ENCODE results near the gene ATP6AP1. TPM values are rescaled to one million over a fixed set of nuclear protein-coding genes. Genes with fewer than 3 reads are reported as not detected.

ATP6AP1 gene
- total RNA-seq, 1 donor from 2014 or later, result 78.3 TPM

DNA sequence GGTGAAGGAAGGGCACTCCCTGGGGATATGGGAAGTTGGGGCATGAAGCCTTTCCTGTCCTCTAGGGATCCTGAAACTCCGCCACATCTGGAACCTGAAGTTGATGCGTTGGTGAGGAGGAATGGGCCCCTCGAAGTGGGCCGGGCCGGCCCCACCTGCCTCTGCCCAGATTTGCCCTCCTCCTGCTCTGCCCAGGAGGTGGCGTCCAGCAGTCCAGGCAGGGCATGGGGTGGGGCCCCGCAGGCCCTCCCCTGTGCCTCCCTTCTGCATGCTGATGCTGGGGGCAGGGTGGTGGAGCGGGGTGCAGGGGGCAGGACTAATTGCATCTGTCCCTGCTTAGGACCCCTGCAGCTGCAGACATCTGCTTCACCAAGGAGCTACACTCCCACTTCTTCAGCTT, 15.3 kb upstream of the ATP6AP1 start:
- H3K4me3 ChIP-seq (ENCODE audit: low read depth, low read length), result no peak overlapping the region
- no peak for DNase-seq (ENCODE audit: low read depth)
- H3K36me3 ChIP-seq (ENCODE audit: control insufficient read depth, insufficient read depth, low read length), result no peaks in the 10 kb centered on the region
- H3K27me3 ChIP-seq (ENCODE audit: control insufficient read depth, insufficient read depth, low read length), result no peaks in the 10 kb centered on the region
- TF ChIP-seq, protein P1, sequence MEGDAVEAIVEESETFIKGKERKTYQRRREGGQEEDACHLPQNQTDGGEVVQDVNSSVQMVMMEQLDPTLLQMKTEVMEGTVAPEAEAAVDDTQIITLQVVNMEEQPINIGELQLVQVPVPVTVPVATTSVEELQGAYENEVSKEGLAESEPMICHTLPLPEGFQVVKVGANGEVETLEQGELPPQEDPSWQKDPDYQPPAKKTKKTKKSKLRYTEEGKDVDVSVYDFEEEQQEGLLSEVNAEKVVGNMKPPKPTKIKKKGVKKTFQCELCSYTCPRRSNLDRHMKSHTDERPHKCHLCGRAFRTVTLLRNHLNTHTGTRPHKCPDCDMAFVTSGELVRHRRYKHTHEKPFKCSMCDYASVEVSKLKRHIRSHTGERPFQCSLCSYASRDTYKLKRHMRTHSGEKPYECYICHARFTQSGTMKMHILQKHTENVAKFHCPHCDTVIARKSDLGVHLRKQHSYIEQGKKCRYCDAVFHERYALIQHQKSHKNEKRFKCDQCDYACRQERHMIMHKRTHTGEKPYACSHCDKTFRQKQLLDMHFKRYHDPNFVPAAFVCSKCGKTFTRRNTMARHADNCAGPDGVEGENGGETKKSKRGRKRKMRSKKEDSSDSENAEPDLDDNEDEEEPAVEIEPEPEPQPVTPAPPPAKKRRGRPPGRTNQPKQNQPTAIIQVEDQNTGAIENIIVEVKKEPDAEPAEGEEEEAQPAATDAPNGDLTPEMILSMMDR (IDR thresholded peaks at IDR 0.05; ENCODE audit: insufficient read depth, low read length, poor library complexity, severe bottlenecking), result no peak

DNA sequence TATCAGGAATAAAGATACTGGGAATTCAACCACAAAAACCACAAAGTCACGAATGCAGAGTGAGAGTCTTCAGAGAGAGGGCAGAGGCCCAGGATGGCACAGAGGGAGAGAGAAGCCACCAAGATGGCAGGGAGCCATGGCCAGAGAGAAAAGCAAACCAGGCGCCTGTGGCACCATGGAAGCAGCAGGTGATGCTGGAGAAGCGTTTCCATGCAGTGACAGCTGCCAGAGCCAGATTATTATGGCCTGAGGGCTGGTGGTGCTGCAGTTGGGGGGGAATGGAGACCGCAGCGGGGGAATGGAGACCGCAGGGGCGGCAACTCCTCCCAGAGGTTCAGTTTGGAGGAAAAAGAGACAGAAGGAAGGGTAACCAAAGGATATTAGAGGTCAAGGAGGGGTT, 11.3 kb upstream of the ATP6AP1 start:
- Histone ChIP-seq H3K4me3 (ENCODE audit: low read depth, low read length) (no peak overlapping the region), H3K36me3 (ENCODE audit: control insufficient read depth, insufficient read depth, low read length) (no peaks in the 10 kb centered on the region), H3K27me3 (ENCODE audit: control insufficient read depth, insufficient read depth, low read length) (no peaks in the 10 kb centered on the region)
- TF ChIP-seq, protein P1 (IDR thresholded peaks at IDR 0.05; ENCODE audit: insufficient read depth, low read length, poor library complexity, severe bottlenecking), result no peak
- DNase-seq (ENCODE audit: low read depth), result no peak

DNA sequence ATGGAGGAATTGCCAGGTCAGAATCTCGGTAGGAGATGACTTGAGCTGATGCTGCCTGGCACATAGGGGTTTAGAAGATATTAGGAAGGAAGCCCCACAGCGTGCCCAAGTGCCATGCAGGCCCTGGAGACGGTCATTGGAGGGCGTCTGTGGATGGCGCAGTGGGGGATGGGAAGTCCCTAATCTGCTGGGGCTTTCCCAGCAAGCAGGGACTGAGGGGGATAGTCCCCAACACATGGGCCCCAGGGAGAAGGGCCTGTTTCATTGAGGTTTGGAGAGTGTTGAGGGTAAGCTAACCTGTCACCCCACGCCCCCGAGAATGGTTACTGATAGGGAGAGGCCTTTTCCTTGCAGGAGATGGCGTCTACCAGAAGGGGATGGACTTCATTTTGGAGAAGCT, 9.3 kb upstream of the ATP6AP1 start:
- H3K4me3 ChIP-seq (ENCODE audit: low read depth, low read length), result no peak overlapping the region
- H3K36me3 ChIP-seq (ENCODE audit: control insufficient read depth, insufficient read depth, low read length), result no peaks in the 10 kb centered on the region
- DNase-seq (ENCODE audit: low read depth), result no peak
- TF ChIP-seq, protein P1 (IDR thresholded peaks at IDR 0.05; ENCODE audit: insufficient read depth, low read length, poor library complexity, severe bottlenecking), result no peak
- no peaks in the 10 kb centered on the region for H3K27me3 ChIP-seq (ENCODE audit: control insufficient read depth, insufficient read depth, low read length)

DNA sequence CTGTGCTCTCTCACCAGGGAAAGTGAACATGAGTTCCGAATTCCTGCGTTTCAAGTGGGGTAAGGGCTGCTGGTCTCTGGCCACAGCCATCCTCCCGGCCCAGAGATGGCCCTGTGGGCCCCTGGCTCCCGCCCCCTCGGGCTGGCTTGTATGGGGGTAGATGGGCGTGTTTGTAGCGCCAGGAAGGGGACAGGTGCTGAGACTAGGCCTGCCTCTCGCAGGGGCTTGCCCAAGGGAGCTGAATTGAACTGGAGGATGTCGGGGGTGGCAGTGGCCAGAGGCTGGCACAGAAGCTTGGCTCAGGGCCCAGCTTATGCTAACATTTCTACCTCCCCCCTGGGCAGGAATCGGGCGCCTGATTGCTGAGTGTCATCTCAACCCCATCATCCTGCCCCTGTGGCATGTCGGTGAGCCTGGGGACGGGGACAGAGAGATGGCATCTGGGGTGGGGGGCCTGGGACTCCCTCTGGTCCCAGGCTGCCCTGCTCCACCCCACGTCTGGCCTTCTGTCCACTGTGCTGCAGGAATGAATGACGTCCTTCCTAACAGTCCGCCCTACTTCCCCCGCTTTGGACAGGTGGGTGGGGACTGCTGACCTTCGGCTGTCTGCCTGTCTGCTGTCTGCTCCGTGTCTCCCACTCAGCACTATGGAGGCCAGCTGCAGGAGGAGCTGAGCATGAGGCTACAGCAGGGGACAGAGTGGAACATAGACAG, 8.6 kb upstream of the ATP6AP1 start:
- TF ChIP-seq, protein P1 (IDR thresholded peaks at IDR 0.05; ENCODE audit: insufficient read depth, low read length, poor library complexity, severe bottlenecking), result no peak
- Histone ChIP-seq H3K36me3 (ENCODE audit: control insufficient read depth, insufficient read depth, low read length) (no peaks in the 10 kb centered on the region), H3K27me3 (ENCODE audit: control insufficient read depth, insufficient read depth, low read length) (no peaks in the 10 kb centered on the region), H3K4me3 (ENCODE audit: low read depth, low read length) (no peak overlapping the region)
- no peak for DNase-seq (ENCODE audit: low read depth)

DNA sequence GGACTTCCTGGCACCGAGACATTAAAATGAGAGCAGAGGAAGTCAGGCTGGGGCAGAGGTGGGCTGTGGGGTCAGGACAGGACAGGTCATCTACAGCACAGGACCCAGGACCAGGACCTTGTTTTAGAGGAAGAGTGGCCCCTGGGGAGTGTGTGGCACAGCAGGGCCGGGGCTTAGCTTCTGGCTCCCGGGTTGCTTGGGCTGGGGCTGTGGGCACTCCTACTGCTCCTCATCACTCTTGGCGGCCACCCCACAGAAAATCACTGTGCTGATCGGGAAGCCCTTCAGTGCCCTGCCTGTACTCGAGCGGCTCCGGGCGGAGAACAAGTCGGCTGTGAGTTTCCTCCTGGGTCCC, 8.1 kb upstream of the ATP6AP1 start:
- no peaks in the 10 kb centered on the region for H3K36me3 ChIP-seq (ENCODE audit: control insufficient read depth, insufficient read depth, low read length)
- DNase-seq (ENCODE audit: low read depth), result no peak
- no peak overlapping the region for H3K4me3 ChIP-seq (ENCODE audit: low read depth, low read length)
- H3K27me3 ChIP-seq (ENCODE audit: control insufficient read depth, insufficient read depth, low read length), result no peaks in the 10 kb centered on the region
- TF ChIP-seq, protein P1 (IDR thresholded peaks at IDR 0.05; ENCODE audit: insufficient read depth, low read length, poor library complexity, severe bottlenecking), result no peak

Data from kidney epithelial cell (primary cell).